HG02798 (cell line): ENCODE results near the gene EXOSC6.
A peak's percentile ranks its signal among the peaks of the same experiment; 100 is the strongest.
"Not testable (repeated sequence)": the region's sequence is repeated elsewhere in the genome, so short reads cannot be mapped to it uniquely, and the experiment has no call there.

ENCODE experiments used
- ATAC-seq: cut with Tn5 transposase; IDR thresholded peaks from one replicate; pipeline ENCODE4 v1.9.1; 2021; ENCODE audit warnings: mild to moderate bottlenecking; ENCODE audit not compliant: unreplicated experiment, poor library complexity

Gene EXOSC6

GRCh38 chr16:70251629-70252354, at the start of gene EXOSC6:
Gene EXOSC6 (minus strand): TSS chr16:70251940. CDS start chr16:70251900, 40 bp downstream.
- peak; percentile 84 for ATAC-seq

GRCh38 chr16:70301121-70301520, 49.4 kb upstream of the EXOSC6 start:
- no peak for ATAC-seq

- peak; percentile 89 for ATAC-seq
Measured at GRCh38 chr16:70298988-70299938, 47.5 kb upstream of the EXOSC6 start, which contains the start of gene DDX19B. Gene DDX19B (plus strand): TSS chr16:70299186. CDS start chr16:70299298, 112 bp downstream.

GRCh38 chr16:70295634-70296033, 43.9 kb upstream of the EXOSC6 start:
- ATAC-seq = no peak

GRCh38 chr16:70294385-70295025, 42.8 kb upstream of the EXOSC6 start:
- no peak for ATAC-seq

- ATAC-seq = not testable (repeated sequence)
Measured at GRCh38 chr16:70292148-70292547, 40.4 kb upstream of the EXOSC6 start.

- ATAC-seq = no peak
Measured at GRCh38 chr16:70290949-70291519, 39.3 kb upstream of the EXOSC6 start.

- peak; percentile 98 for ATAC-seq
Measured at GRCh38 chr16:70289229-70290094, 37.7 kb upstream of the EXOSC6 start, which contains the start of gene AARS1. Gene AARS1 (minus strand): TSS chr16:70289506. CDS start chr16:70282763, 6,743 bp downstream.

GRCh38 chr16:70287304-70287971, 35.7 kb upstream of the EXOSC6 start:
- ATAC-seq = not testable (repeated sequence)

GRCh38 chr16:70276392-70276791, 24.7 kb upstream of the EXOSC6 start:
- ATAC-seq = no peak

GRCh38 chr16:70271696-70272095, 20.0 kb upstream of the EXOSC6 start:
- no peak for ATAC-seq

GRCh38 chr16:70270176-70270575, 18.4 kb upstream of the EXOSC6 start:
- ATAC-seq = no peak

GRCh38 chr16:70269471-70269870, 17.7 kb upstream of the EXOSC6 start:
- ATAC-seq = no peak

- not testable (repeated sequence) for ATAC-seq
Measured at GRCh38 chr16:70267922-70268321, 16.2 kb upstream of the EXOSC6 start.

GRCh38 chr16:70267516-70267915, 15.8 kb upstream of the EXOSC6 start:
- no peak for ATAC-seq

GRCh38 chr16:70259903-70260302, 8.2 kb upstream of the EXOSC6 start:
- ATAC-seq = not testable (repeated sequence)

GRCh38 chr16:70258946-70259345, 7.2 kb upstream of the EXOSC6 start:
- no peak for ATAC-seq

GRCh38 chr16:70258065-70258464, 6.3 kb upstream of the EXOSC6 start:
- ATAC-seq = no peak

- ATAC-seq = no peak
Measured at GRCh38 chr16:70257391-70257790, 5.7 kb upstream of the EXOSC6 start.
